Fibroblast of skin of right quadriceps (primary cell): ENCODE results near the gene IDH3G.
A peak's percentile ranks its signal among the peaks of the same experiment; 100 is the strongest.
"Not testable (repeated sequence)": the region's sequence is repeated elsewhere in the genome, so short reads cannot be mapped to it uniquely, and the experiment has no call there.

Experiments used
- DNase-seq: peaks from one replicate; pipeline ENCODE4 v3.0.0-alpha.2; 2013

IDH3G gene

DNA sequence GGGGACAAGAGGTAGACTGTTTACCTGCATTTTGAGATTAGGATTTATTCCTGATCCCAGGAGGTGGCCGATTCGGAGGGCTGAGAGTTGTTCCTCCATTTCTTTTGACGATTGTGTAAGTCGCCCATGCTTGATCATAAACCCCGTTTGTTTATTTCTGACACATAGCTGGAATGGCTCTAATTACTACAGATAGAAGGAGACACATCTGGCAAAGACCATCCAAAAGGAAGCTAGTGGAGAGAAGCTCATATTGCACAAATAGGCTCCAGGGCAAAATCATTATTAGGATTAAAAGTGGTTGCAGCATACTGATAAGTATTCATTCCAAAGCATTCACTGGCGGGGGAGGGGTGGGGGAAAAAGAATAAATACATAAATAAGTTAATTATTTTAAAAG lies 47.2 kb downstream of the IDH3G start:
- not testable (repeated sequence) for DNase-seq

DNA sequence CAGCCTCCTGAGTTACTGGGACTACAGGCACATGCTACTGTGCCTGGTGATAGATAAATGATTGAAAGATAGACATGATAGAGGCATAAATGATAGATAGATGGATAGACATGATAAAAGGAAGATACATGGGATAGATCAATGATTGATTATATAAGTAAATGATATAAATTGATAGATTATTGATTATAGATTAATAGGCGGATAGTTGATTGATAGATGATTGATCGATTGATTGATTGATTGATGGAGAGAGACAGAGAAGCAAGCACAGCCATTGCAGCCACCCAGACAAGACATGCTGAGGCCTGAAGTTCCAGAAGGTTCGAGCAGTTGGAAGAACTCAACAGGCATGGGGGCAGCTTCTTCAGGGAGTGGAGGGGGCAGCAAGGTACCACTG lies 47.8 kb downstream of the IDH3G start:
- no peak for DNase-seq

DNA sequence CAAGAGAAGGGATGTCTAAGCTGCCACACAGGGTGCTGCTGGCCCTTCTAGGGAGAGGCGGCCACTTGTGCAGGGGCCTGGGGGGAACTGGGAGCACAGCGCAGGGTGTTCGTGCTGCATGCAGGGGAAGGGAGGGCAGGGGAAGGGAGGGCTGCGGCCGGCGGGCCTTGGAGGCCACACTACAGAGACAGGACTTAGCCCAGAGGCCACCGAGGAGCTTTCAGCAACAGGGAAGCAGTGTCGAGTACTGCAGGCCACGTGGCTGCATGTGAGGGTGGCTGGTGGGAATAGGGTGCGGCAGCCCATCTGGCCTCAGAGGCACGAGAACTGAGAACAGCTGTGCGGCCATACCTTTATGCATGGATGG lies 49.1 kb downstream of the IDH3G start:
- DNase-seq: not testable (repeated sequence)

- DNase-seq: peak; percentile 25
These were observed 49.7 kb downstream of the IDH3G start for GRCh38 chrX:153744210-153745066.

- peak; percentile 35 for DNase-seq
These were observed 50.5 kb downstream of the IDH3G start for GRCh38 chrX:153743468-153744209.

DNA sequence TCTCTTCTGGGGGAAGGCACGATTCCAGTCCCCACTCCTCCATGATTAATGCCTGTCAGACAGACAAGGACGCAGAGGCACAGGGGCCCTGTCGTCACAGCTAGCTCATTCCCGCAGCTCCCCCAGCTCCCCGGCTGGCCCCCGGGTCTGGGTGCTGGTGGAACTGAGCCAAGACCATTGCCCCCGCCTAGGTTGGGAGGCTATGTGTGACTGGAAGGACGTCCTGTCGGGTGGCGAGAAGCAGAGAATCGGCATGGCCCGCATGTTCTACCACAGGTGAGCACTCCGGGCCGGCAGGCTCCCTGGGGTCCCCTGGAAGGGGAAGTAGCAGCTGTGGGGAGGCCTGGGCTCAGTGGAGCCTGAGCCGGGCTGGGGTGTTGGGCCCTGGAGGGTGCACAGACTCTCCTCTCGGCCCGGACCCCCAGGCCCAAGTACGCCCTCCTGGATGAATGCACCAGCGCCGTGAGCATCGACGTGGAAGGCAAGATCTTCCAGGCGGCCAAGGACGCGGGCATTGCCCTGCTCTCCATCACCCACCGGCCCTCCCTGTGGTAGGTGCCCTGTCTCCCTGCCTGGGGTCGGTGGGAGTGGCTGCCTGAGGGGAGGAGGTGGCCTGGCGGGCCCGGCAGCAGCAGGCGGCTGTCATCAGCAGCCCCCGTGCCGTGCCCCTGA lies 51.2 kb downstream of the IDH3G start:
- not testable (repeated sequence) for DNase-seq

DNA sequence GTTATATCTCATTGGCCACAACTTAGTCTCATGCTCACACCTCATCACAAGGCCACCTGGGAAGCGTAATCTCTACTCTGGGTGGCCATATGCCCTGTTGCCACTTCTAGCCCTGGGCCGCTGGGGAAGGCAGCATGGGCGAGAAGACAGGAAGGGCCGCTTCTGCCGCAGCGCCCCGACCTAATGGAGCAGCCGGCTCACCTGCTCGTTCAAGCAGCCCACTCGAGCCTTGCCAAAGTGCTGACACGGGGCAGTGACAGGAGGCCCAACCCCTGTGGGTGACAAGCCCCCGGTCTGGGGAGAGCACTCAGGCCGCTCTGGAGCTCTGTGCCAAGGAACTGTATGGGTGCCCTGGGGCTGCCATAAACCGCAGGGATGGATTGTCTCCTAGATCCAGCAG lies 52.1 kb downstream of the IDH3G start:
- DNase-seq: not testable (repeated sequence)

- no peak for DNase-seq
These were observed 52.7 kb downstream of the IDH3G start for GRCh38 chrX:153741446-153741845.

GRCh38 chrX:153740631-153741222 lies 53.4 kb downstream of the IDH3G start:
- no peak for DNase-seq

- no peak for DNase-seq
These were observed 54.3 kb downstream of the IDH3G start for GRCh38 chrX:153739754-153740486.

DNA sequence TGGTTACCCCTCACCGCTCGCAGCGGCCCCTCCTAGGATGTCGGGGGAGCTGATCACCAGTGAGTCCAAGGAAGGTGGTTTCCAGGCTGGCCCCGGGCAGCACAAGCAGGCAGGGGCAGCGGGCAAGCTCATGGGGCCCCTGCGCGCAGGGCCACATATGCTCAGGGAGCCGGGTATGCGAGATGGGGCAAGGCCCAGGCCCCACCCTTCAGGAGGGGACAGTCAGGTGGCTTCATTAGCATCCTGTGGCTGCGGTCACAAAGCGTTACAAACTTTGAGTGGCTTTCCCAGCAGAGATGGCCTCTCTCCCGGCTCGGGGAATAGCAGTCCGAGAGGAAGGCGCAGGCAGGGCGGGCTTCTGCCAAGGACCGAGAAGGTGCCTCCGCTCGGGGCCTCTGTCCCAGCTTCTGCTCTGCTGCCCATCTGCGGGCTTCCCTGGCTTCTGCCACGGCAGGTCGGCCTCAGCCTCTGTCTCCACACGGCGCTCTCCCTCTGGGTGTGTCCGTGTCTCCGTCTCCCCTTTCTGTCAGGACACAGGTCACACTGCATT lies 56.0 kb downstream of the IDH3G start:
- DNase-seq: no peak

DNA sequence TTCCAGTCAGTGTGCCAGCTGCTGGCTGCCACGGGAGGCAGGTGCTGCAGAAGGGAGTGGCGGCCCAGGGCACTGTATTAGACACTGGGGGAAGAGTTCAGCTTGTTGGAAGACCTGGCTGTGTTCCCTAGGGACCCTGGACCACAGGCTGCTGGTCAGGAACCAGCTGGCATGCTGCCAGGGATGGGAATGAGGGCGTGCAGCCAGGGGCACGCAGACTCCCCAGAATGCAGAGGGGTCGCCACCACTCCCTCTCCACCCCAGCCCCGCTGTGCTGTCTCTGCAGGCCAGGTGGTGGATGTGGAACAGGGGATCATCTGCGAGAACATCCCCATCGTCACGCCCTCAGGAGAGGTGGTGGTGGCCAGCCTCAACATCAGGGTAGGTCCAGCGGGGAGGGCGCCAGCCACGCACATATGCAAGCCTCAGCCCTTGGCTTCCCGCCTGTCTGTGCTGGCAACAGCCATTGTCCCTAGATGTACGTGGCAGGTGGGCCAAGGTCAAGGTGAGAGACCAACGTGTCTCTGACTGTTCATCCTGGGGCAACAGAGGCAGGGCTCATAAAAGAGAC lies 57.2 kb downstream of the IDH3G start:
- no peak for DNase-seq

GRCh38 chrX:153736071-153736820 lies 57.9 kb downstream of the IDH3G start:
- DNase-seq: no peak
